Diencephalon (tissue), 1 donor: ENCODE measurements around the gene KLF6. TPM values are rescaled to one million over a fixed set of nuclear protein-coding genes. Genes with fewer than 3 reads are reported as not detected.

ENCODE experiments used
- total RNA-seq: library from RNA; depleted of rRNA; stranded (reverse); fragments of >200 nt; gene quantifications from one replicate; pipeline ENCODE4 v1.2.3, GENCODE V29; 2014

KLF6 gene
- 68.3 TPM for total RNA-seq

DNA sequence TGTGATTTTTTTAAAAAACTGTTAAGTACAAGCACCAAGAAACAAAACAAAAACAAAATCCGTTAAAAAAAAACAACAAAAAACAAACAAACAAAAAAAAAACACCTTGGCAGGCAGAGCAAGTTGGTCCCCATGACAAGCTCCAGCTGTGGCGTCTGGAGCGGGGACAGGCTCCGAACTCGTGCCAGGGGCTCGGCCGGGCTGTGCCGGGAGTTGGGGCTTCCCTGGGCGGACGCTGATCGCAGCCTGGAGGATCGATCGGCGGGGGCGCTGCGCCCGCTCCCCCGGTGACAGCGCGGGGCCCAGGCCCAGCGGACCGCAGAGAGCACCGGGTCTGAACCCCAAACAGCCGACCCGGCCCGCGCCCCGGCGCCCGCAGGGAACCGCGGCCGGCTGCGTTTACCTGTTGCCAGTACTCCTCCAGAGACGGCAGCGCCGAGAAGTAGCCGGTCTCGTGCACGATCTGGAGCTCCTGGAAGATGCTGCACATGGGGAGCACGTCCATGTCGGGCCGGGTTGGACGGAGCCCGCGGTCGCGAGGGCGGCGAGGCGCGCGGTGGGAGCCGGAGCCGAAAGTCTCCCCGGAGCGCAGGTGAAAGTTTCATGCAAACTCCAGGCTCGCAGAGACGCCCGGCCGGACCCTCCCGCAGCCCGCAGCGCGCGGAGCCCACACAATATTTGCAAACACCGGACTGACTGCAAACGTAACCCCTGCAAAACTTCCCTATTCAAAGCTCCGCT is at the start of gene KLF6:
Gene KLF6, minus strand, starts transcription at position 700 of the 741 bp plus-strand sequence. Its CDS starts 195 bp downstream, at position 505.

